Measurements from ENCODE around the gene SLX9.

DNA sequence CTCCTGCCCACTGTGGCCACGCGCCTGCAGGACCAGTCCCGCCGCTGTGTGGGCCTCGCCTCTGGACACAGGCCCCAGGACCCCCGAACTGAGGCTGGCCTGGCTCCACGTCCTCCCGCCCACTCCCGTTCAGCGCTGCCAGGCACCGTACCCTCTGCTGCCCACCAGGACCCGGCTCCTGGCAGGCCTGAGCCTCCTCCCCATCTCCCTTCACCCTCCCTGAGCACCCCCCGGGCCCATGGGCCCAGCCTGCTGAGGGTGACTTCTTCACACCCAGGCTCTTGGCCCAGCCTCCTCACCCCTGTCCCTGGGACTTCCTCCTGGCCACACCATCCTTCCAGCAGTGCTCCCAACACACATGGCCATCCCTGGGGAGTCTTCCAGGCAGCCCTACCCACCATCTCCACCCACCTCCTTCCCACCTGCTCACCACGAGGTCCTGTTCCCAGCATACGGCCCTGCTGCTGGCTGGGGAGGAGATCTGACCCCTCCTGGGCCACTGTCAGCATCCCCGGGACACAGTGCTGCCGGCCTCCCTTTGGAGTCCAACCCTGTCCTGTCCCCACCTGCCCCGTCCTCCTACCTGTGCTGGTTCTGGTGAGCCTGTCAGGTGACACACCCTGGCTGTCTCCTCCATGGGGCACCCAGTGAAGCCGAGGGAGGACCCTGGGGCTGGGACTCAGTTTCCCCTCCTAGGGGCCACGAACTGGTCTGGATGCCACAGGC is 53.7 kb downstream of the SLX9 start:
- TF ChIP-seq, protein P1, sequence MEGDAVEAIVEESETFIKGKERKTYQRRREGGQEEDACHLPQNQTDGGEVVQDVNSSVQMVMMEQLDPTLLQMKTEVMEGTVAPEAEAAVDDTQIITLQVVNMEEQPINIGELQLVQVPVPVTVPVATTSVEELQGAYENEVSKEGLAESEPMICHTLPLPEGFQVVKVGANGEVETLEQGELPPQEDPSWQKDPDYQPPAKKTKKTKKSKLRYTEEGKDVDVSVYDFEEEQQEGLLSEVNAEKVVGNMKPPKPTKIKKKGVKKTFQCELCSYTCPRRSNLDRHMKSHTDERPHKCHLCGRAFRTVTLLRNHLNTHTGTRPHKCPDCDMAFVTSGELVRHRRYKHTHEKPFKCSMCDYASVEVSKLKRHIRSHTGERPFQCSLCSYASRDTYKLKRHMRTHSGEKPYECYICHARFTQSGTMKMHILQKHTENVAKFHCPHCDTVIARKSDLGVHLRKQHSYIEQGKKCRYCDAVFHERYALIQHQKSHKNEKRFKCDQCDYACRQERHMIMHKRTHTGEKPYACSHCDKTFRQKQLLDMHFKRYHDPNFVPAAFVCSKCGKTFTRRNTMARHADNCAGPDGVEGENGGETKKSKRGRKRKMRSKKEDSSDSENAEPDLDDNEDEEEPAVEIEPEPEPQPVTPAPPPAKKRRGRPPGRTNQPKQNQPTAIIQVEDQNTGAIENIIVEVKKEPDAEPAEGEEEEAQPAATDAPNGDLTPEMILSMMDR (IDR thresholded peaks at IDR 0.05) = no peak
- no peak for TF ChIP-seq POLR2AphosphoS5 (IDR thresholded peaks at IDR 0.05)
